ENCODE measurements around the gene NKX1-2. TPM values are rescaled to one million over a fixed set of nuclear protein-coding genes. Genes with fewer than 3 reads are reported as not detected.

Gene NKX1-2
- total RNA-seq, 1 experiment from 2014 or later: 3.4 TPM

DNA sequence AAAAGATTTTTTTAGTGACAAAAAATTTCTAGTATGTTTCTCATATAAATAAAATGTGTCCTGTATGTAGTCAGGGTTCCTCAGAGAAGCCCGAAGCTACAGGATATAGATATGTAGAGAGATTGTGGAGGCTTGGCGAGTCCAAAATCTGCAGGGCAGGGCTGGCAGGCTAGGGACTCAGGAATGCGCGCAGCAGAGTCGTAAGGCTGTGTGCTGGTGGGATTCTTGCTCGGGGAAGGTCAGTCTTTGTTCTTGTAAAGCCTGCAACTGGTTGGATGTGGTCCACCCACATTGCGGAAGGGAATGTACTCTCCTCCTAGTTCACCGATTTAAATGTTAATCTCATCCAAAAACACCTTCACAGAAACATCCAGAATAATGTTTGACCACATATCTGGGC, 42.4 kb upstream of the NKX1-2 start:
- Histone ChIP-seq H4K20me1 (ENCODE audit: insufficient read depth) (no peaks in the 10 kb centered on the region), H2AFZ (ENCODE audit: low read depth, low read length, poor library complexity, severe bottlenecking) (no peak overlapping the region), H3K9me2 (ENCODE audit: insufficient read depth) (no peaks in the 10 kb centered on the region), H3K4me3 (replicated peaks in 1 of 2; ENCODE audit: low read depth in 1 of 2, low read length in 2 of 2) (no peak overlapping the region), H3K27me3 (ENCODE audit: insufficient read depth, low read length) (no peaks in the 10 kb centered on the region), H3K4me1 (ENCODE audit: control insufficient read depth in 1 of 2, insufficient read depth in 2 of 2, low read length in 2 of 2) (no peaks in the 10 kb centered on the region), H3K36me3 (ENCODE audit: control insufficient read depth in 1 of 2, insufficient read depth in 2 of 2, low read length in 2 of 2) (no peaks in the 10 kb centered on the region), H3K27ac (ENCODE audit: low read depth, low read length) (no peak overlapping the region), H3K79me2 (ENCODE audit: insufficient read depth, low read length) (no peaks in the 10 kb centered on the region), H3K9me3 (ENCODE audit: control insufficient read depth in 1 of 2, insufficient read depth in 1 of 2, low read depth in 1 of 2, low read length in 2 of 2) (no peaks in the 10 kb centered on the region), H3K9ac (ENCODE audit: low read length) (no peak overlapping the region), H3K4me2 (ENCODE audit: low read length) (no peak overlapping the region)
- no peak for DNase-seq (ENCODE audit: low read depth, low spot score)
- RAD21 ChIA-PET (ENCODE audit: low non-redundant PET in 1 of 2, low total read pairs in 2 of 2, uncharacterized antibody in 2 of 2, unreplicated experiment in 2 of 2): no interaction called here
- CTCF ChIA-PET: no interaction called here
- BruUV-seq (replicated peaks): no TSS peak
- intact Hi-C loops (cut with micrococcal nuclease): no loop called here
- POLR2A ChIA-PET: no interaction called here
- no peak for TF ChIP-seq EZH2phosphoT487 (IDR thresholded peaks at IDR 0.05; ENCODE audit: borderline replicate concordance)
- TF ChIP-seq JUND (IDR thresholded peaks at IDR 0.05): no peak
- TF ChIP-seq ZNF274 (IDR thresholded peaks at IDR 0.05; ENCODE audit: low read depth, low read length): no peak
- no peak for TF ChIP-seq SIN3A (IDR thresholded peaks at IDR 0.05; ENCODE audit: low read depth)
- no peak for TF ChIP-seq CEBPB (IDR thresholded peaks at IDR 0.05; ENCODE audit: low read depth)
- no peak for TF ChIP-seq SRF (IDR thresholded peaks at IDR 0.05; ENCODE audit: low read depth)
- no peak for TF ChIP-seq TCF7L2 (IDR thresholded peaks at IDR 0.05; ENCODE audit: borderline replicate concordance, extremely low read depth, insufficient read depth, insufficient read length)
- no peak for TF ChIP-seq EZH2 (IDR thresholded peaks at IDR 0.05)
- TF ChIP-seq YY1 (IDR thresholded peaks at IDR 0.05; ENCODE audit: extremely low read depth, insufficient replicate concordance, low read depth, low read length): no peak
- no peak for TF ChIP-seq RAD21 (IDR thresholded peaks at IDR 0.05; ENCODE audit: low read depth)
- TF ChIP-seq POLR2A (IDR thresholded peaks at IDR 0.05; ENCODE audit: borderline replicate concordance, extremely low read depth, insufficient read depth, insufficient read length): no peak
- no peak for TF ChIP-seq POLR2AphosphoS5 (IDR thresholded peaks at IDR 0.05; ENCODE audit: low read depth, low read length)
- TF ChIP-seq, protein P1, sequence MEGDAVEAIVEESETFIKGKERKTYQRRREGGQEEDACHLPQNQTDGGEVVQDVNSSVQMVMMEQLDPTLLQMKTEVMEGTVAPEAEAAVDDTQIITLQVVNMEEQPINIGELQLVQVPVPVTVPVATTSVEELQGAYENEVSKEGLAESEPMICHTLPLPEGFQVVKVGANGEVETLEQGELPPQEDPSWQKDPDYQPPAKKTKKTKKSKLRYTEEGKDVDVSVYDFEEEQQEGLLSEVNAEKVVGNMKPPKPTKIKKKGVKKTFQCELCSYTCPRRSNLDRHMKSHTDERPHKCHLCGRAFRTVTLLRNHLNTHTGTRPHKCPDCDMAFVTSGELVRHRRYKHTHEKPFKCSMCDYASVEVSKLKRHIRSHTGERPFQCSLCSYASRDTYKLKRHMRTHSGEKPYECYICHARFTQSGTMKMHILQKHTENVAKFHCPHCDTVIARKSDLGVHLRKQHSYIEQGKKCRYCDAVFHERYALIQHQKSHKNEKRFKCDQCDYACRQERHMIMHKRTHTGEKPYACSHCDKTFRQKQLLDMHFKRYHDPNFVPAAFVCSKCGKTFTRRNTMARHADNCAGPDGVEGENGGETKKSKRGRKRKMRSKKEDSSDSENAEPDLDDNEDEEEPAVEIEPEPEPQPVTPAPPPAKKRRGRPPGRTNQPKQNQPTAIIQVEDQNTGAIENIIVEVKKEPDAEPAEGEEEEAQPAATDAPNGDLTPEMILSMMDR (IDR thresholded peaks at IDR 0.05 in 2 of 3, conservative IDR thresholded peaks at IDR 0.05 in 1 of 3; ENCODE audit: borderline replicate concordance in 1 of 3, insufficient read depth in 1 of 3, low read depth in 2 of 3, low read length in 2 of 3): no peak
- TF ChIP-seq SP1 (IDR thresholded peaks at IDR 0.05; ENCODE audit: low read depth): no peak
- TF ChIP-seq, protein P2, sequence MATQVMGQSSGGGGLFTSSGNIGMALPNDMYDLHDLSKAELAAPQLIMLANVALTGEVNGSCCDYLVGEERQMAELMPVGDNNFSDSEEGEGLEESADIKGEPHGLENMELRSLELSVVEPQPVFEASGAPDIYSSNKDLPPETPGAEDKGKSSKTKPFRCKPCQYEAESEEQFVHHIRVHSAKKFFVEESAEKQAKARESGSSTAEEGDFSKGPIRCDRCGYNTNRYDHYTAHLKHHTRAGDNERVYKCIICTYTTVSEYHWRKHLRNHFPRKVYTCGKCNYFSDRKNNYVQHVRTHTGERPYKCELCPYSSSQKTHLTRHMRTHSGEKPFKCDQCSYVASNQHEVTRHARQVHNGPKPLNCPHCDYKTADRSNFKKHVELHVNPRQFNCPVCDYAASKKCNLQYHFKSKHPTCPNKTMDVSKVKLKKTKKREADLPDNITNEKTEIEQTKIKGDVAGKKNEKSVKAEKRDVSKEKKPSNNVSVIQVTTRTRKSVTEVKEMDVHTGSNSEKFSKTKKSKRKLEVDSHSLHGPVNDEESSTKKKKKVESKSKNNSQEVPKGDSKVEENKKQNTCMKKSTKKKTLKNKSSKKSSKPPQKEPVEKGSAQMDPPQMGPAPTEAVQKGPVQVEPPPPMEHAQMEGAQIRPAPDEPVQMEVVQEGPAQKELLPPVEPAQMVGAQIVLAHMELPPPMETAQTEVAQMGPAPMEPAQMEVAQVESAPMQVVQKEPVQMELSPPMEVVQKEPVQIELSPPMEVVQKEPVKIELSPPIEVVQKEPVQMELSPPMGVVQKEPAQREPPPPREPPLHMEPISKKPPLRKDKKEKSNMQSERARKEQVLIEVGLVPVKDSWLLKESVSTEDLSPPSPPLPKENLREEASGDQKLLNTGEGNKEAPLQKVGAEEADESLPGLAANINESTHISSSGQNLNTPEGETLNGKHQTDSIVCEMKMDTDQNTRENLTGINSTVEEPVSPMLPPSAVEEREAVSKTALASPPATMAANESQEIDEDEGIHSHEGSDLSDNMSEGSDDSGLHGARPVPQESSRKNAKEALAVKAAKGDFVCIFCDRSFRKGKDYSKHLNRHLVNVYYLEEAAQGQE (IDR thresholded peaks at IDR 0.05; ENCODE audit: low read depth): no peak
- TF ChIP-seq, protein P3, sequence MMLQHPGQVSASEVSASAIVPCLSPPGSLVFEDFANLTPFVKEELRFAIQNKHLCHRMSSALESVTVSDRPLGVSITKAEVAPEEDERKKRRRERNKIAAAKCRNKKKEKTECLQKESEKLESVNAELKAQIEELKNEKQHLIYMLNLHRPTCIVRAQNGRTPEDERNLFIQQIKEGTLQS (IDR thresholded peaks at IDR 0.05): no peak
- no peak for TF ChIP-seq EGR1 (IDR thresholded peaks at IDR 0.05; ENCODE audit: low read depth)
- TF ChIP-seq, protein P4, sequence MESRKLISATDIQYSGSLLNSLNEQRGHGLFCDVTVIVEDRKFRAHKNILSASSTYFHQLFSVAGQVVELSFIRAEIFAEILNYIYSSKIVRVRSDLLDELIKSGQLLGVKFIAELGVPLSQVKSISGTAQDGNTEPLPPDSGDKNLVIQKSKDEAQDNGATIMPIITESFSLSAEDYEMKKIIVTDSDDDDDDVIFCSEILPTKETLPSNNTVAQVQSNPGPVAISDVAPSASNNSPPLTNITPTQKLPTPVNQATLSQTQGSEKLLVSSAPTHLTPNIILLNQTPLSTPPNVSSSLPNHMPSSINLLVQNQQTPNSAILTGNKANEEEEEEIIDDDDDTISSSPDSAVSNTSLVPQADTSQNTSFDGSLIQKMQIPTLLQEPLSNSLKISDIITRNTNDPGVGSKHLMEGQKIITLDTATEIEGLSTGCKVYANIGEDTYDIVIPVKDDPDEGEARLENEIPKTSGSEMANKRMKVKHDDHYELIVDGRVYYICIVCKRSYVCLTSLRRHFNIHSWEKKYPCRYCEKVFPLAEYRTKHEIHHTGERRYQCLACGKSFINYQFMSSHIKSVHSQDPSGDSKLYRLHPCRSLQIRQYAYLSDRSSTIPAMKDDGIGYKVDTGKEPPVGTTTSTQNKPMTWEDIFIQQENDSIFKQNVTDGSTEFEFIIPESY (IDR thresholded peaks at IDR 0.05; ENCODE audit: extremely low read depth, insufficient replicate concordance, low read length): no peak
- ATAC-seq: no peak
